ENCODE results near the gene ASIC4.
A peak's percentile ranks its signal among the peaks of the same experiment; 100 is the strongest.

ASIC4 gene

DNA sequence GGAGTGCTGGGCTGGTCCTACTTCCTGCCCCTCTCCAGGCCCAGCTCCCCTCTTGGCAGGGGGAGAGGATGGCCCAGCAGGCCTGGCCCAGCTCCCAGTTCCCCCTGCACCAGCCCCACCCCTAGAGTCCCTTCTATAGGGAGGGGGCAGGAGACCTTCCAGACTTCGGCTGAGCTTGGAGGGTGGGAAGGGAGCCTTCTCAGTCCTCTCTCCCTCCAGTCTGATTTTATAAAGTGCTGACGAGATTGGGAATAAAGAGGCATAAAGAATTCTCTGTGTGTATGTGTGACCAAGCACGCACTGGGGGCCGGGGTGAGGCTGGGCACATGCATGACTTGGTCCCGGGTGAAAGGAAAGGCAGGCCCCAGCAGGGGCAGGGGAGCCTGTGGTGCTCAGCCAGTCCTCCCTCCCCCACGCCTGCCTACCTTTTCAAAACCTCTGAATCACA is 24.2 kb downstream of the ASIC4 start:
- H3K9ac ChIP-seq (ENCODE audit: low read length): no peak overlapping the region

DNA sequence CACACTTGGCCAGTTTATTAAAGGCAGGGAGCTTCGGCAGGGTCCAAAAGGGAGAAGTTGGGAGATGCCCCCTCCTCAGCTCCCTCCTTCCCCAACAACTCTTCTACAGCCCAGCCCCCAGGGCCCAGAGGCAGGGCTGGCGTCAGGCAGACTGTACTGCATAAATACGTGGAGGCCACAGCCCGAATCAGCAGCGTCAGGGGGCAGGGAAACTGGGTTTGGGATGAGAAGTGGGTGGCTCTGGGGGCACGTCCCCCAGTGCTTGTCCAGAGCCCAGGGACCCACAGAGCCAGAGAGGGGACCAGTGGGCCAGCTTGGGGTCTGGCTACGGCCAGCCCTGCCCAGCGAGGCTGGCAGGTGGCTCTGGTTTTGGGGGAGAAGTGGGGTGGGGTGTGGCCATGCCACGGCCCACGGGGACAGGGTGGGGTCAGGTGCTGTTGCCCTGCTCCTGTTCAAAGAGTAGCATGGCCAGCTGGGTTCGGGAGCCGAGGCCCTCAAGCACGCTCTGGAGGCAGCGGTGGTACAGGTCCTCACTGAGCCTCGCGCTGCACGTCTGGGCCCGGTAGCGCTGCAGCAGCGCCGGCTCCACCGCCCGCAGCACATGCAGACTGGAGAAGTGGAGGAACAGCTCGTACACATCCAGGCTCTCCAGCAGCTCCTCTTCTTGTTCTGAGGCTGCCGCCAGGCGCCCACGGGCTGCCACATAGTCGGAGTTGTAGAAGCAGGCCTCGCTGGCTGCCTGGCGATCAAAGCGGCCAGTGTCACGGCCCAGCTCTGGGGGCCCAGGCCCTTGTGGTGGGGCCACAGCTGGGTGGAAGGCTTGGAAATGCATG is 24.9 kb downstream of the ASIC4 start:
- Histone ChIP-seq H3K27me3 (ENCODE audit: control insufficient read depth, insufficient read depth, low read length) (no peaks in the 10 kb centered on the region), H3K9ac (ENCODE audit: low read length) (no peak overlapping the region), H3K4me1 (ENCODE audit: control insufficient read depth, insufficient read depth, low read length) (peaks cover 14% of the 10 kb centered on the region), H3K9me3 (ENCODE audit: control insufficient read depth, low read length) (no peaks in the 10 kb centered on the region), H3K4me3 (ENCODE audit: low read length) (no peak overlapping the region), H3K36me3 (ENCODE audit: control insufficient read depth, insufficient read depth, low read length) (no peaks in the 10 kb centered on the region)

More for the DNA sequence above, 24.2 kb downstream of the ASIC4 start:
- H3K4me3 ChIP-seq (ENCODE audit: low read length): no peak overlapping the region
- no peaks in the 10 kb centered on the region for H3K9me3 ChIP-seq (ENCODE audit: control insufficient read depth, low read length)
- peaks cover 14% of the 10 kb centered on the region for H3K4me1 ChIP-seq (ENCODE audit: control insufficient read depth, insufficient read depth, low read length)
- H3K36me3 ChIP-seq (ENCODE audit: control insufficient read depth, insufficient read depth, low read length): no peaks in the 10 kb centered on the region
- H3K27me3 ChIP-seq (ENCODE audit: control insufficient read depth, insufficient read depth, low read length): no peaks in the 10 kb centered on the region

GRCh38 chr2:219539926-219540678 is 25.8 kb downstream of the ASIC4 start:
- Histone ChIP-seq H3K27me3 (ENCODE audit: control insufficient read depth, insufficient read depth, low read length) (no peaks in the 10 kb centered on the region), H3K4me3 (ENCODE audit: low read length) (no peak overlapping the region), H3K9ac (ENCODE audit: low read length) (no peak overlapping the region), H3K36me3 (ENCODE audit: control insufficient read depth, insufficient read depth, low read length) (no peaks in the 10 kb centered on the region), H3K4me1 (ENCODE audit: control insufficient read depth, insufficient read depth, low read length) (peaks cover 14% of the 10 kb centered on the region), H3K9me3 (ENCODE audit: control insufficient read depth, low read length) (no peaks in the 10 kb centered on the region)

DNA sequence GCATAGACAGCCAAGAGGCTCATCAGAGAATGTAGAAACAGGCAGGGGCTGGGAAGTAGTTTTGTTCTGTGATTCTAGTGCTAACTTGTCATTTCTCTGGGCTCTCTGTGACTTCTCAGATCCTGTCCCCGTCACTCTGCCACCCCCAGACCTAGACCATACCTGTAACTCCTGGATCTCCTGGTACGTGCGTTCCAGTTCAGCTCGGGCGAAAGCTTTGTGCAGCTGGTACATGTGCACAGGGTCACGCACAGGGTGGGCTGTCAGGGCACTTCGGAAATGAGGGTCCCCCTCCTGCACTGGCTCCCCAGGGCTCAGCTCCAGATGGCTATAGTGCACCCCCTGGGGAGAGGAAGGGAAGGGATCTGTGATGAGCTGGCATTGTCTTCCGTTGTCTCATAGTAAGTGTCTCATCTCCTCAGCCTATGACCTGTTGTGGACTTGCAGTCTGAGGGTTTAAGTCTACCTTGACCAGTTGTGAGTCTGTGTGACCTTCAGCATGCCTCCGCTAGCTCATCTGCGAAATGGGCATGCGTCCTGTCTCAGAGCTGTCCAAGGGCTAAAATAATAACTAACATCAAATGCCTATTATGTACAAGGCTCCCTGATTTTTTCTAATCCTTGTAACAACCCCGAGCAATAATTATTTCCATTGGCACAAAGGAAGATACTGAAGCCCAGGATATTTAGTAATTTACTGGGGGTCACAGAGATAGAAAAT is 26.7 kb downstream of the ASIC4 start:
- H3K4me3 ChIP-seq (ENCODE audit: low read length): no peak overlapping the region
- H3K27me3 ChIP-seq (ENCODE audit: control insufficient read depth, insufficient read depth, low read length): no peaks in the 10 kb centered on the region
- no peaks in the 10 kb centered on the region for H3K9me3 ChIP-seq (ENCODE audit: control insufficient read depth, low read length)
- H3K9ac ChIP-seq (ENCODE audit: low read length): no peak overlapping the region
- H3K4me1 ChIP-seq (ENCODE audit: control insufficient read depth, insufficient read depth, low read length): peaks cover 14% of the 10 kb centered on the region
- H3K36me3 ChIP-seq (ENCODE audit: control insufficient read depth, insufficient read depth, low read length): no peaks in the 10 kb centered on the region

GRCh38 chr2:219541611-219542180 is 27.4 kb downstream of the ASIC4 start:
- H3K36me3 ChIP-seq (ENCODE audit: control insufficient read depth, insufficient read depth, low read length): no peaks in the 10 kb centered on the region
- H3K4me3 ChIP-seq (ENCODE audit: low read length): no peak overlapping the region
- no peaks in the 10 kb centered on the region for H3K9me3 ChIP-seq (ENCODE audit: control insufficient read depth, low read length)
- H3K4me1 ChIP-seq (ENCODE audit: control insufficient read depth, insufficient read depth, low read length): peaks cover 14% of the 10 kb centered on the region
- H3K27me3 ChIP-seq (ENCODE audit: control insufficient read depth, insufficient read depth, low read length): no peaks in the 10 kb centered on the region
- H3K9ac ChIP-seq (ENCODE audit: low read length): peak overlapping the region; percentile 76

DNA sequence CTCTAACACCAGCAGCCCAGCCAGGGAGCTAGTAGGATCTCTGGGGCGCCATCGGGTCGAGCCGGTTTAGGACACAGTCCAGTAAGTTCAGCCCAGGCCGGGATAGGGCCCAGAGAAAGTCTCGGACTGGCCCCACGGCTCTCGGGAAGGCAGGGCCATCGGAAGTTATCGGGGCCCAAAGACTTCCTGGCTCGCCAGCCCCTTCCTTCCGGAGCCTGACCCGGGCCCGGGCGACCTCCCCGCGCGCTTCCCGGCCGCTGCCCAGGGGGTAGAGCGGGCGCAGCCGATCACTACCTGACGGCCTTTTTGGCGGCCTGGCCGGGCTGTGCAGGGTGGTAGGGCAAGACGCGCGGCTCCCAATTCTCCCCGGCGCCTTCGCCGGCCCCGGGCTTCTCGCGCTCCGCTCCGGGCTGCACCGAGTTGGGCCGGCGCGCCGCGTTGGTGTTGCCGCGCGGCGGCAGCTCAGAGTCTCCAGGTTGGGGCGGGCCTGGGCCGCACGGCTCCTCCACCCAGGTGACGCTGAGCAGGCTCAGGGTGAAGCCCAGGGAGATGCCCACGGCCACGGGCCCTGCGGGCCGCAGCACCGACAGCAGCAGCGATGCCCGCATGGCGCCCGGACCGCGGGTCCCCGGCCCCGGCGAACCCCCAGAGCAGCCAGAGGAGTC is 28.8 kb downstream of the ASIC4 start:
- Histone ChIP-seq H3K9me3 (ENCODE audit: control insufficient read depth, low read length) (no peaks in the 10 kb centered on the region), H3K4me3 (ENCODE audit: low read length) (peak overlapping the region; percentile 71), H3K4me1 (ENCODE audit: control insufficient read depth, insufficient read depth, low read length) (peaks cover 14% of the 10 kb centered on the region), H3K27me3 (ENCODE audit: control insufficient read depth, insufficient read depth, low read length) (no peaks in the 10 kb centered on the region), H3K9ac (ENCODE audit: low read length) (peak overlapping the region; percentile 76), H3K36me3 (ENCODE audit: control insufficient read depth, insufficient read depth, low read length) (no peaks in the 10 kb centered on the region)

- H3K9ac ChIP-seq (ENCODE audit: low read length): peak within 1 kb of the TSS; percentile 76
- peaks cover 14% of the 10 kb centered on the region for H3K4me1 ChIP-seq (ENCODE audit: control insufficient read depth, insufficient read depth, low read length)
- peak within 1 kb of the TSS; percentile 71 for H3K4me3 ChIP-seq (ENCODE audit: low read length)
- no peaks in the 10 kb centered on the region for H3K27me3 ChIP-seq (ENCODE audit: control insufficient read depth, insufficient read depth, low read length)
- H3K36me3 ChIP-seq (ENCODE audit: control insufficient read depth, insufficient read depth, low read length): no peaks in the 10 kb centered on the region
- no peaks in the 10 kb centered on the region for H3K9me3 ChIP-seq (ENCODE audit: control insufficient read depth, low read length)
Observed at GRCh38 chr2:219543596-219544358, 29.5 kb downstream of the ASIC4 start, which contains the start of the genes CHPF and TMEM198. CHPF (minus strand) TSS chr2:219543809; CDS start chr2:219543538, 271 bp downstream. TMEM198 (plus strand) TSS chr2:219544028; CDS start chr2:219544728, 700 bp downstream.

- H3K9ac ChIP-seq (ENCODE audit: low read length): no peak overlapping the region
Observed at GRCh38 chr2:219544567-219544966, 30.3 kb downstream of the ASIC4 start.

DNA sequence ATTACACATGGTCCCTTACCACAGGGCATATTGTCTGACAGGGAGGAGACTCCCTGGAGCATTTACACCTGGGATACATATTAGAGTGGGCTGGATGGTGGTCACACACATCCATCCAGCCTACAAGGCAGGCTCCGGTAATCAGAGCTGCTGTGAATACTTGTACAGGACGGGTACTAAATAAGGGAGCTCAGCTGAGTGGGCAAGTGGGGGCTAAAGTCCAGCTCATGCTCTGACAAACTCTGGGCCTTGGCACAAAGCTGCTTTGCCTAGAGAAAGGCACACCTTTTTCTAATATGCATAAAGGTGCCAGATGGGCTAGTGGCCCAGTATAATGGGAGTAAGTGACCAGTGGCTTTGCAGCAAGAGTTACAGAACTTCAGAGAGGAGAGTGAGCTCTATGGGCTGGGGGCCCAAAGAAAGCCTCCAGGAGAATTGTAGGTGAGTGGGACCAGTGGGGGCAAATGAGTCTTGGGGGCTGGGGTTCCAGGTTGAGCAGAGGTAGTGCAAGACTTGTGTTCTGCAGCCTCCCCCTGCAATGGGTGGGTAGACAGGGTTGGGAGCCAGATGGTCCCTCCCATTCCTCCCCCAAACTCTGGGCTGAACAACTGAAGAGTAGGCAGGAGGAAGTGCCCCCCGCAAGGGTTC is 31.1 kb downstream of the ASIC4 start:
- no peaks in the 10 kb centered on the region for H3K36me3 ChIP-seq (ENCODE audit: control insufficient read depth, insufficient read depth, low read length)
- H3K4me3 ChIP-seq (ENCODE audit: low read length): no peak overlapping the region
- H3K9me3 ChIP-seq (ENCODE audit: control insufficient read depth, low read length): no peaks in the 10 kb centered on the region
- peaks cover 14% of the 10 kb centered on the region for H3K4me1 ChIP-seq (ENCODE audit: control insufficient read depth, insufficient read depth, low read length)
- H3K27me3 ChIP-seq (ENCODE audit: control insufficient read depth, insufficient read depth, low read length): no peaks in the 10 kb centered on the region
- H3K9ac ChIP-seq (ENCODE audit: low read length): no peak overlapping the region

More at GRCh38 chr2:219544567-219544966, 30.3 kb downstream of the ASIC4 start:
- peaks cover 14% of the 10 kb centered on the region for H3K4me1 ChIP-seq (ENCODE audit: control insufficient read depth, insufficient read depth, low read length)
- H3K36me3 ChIP-seq (ENCODE audit: control insufficient read depth, insufficient read depth, low read length): no peaks in the 10 kb centered on the region
- no peak overlapping the region for H3K4me3 ChIP-seq (ENCODE audit: low read length)
- H3K27me3 ChIP-seq (ENCODE audit: control insufficient read depth, insufficient read depth, low read length): no peaks in the 10 kb centered on the region
- H3K9me3 ChIP-seq (ENCODE audit: control insufficient read depth, low read length): no peaks in the 10 kb centered on the region

DNA sequence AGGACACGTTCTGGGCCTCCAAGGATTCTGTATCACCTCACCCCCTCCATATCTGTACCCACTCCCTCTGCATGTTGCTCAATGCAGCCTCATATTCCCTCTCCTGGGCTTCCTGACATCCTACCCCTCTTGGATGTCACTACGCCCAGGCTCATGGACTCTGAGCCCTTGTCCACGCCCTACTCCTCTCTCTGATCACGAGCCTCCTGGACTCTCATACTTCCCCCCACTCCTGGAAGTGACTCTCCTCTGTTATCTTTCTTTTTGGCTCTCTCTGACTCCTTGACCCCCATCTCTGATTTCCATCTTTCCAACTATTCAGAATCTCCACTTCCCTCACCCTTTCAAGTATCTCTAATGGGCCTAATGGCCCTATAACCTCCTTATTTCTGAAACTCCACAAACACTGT is 31.7 kb downstream of the ASIC4 start:
- Histone ChIP-seq H3K9ac (ENCODE audit: low read length) (no peak overlapping the region), H3K36me3 (ENCODE audit: control insufficient read depth, insufficient read depth, low read length) (no peaks in the 10 kb centered on the region), H3K9me3 (ENCODE audit: control insufficient read depth, low read length) (no peaks in the 10 kb centered on the region), H3K4me1 (ENCODE audit: control insufficient read depth, insufficient read depth, low read length) (peaks cover 14% of the 10 kb centered on the region), H3K27me3 (ENCODE audit: control insufficient read depth, insufficient read depth, low read length) (peaks cover 4% of the 10 kb centered on the region), H3K4me3 (ENCODE audit: low read length) (no peak overlapping the region)
